DMS53 treated with DMSO at 0.1 percent for 48 hours (cell line): Measurements from ENCODE around the gene RAB11B.
"Not testable (repeated sequence)": the region's sequence is repeated elsewhere in the genome, so short reads cannot be mapped to it uniquely, and the experiment has no call there.

Source experiments
- DNase-seq: peaks from one replicate; lab custom pipeline; 2025; ENCODE audit not compliant: unreplicated experiment; lab: John Stamatoyannopoulos, UW

The RAB11B gene

DNA sequence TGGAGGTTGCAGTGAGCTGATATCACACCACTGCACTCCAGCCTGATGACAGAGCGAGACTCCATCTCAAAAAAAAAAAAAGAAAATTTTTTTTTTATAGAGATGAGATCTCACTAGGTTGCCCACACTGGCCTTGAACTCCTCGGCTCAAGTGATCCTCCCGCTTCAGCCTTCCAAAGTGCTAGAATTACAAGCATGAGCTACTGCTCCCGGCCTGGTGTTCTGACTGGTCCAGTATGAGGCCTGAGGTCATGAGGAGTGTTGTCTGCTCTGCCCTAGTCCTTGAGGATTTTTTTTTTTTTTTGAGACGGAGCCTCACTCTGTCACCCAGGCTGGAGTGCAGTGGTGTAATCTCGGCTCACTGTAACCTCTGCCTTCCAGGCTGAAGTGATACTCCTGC, 35.2 kb downstream of the RAB11B start:
- DNase-seq: not testable (repeated sequence)

DNA sequence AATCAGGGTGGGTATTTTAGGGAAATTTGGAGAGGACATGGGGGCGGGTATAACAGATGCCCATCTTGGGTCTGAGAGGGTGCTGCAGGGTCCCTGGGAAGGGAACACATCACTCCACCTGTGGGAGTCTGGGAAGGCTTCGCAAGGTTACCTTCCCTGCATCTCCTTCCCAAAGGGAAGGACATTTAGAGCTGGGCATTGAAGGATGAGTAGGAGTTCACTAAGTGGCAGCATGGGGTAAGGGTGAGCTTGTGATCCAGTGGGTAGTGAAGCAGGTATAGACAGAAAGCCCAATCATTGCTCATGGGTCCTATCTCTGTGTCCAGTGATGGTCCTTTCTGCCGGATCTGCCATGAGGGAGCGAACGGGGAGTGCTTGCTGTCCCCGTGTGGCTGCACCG, 36.1 kb downstream of the RAB11B start:
- no peak for DNase-seq

DNA sequence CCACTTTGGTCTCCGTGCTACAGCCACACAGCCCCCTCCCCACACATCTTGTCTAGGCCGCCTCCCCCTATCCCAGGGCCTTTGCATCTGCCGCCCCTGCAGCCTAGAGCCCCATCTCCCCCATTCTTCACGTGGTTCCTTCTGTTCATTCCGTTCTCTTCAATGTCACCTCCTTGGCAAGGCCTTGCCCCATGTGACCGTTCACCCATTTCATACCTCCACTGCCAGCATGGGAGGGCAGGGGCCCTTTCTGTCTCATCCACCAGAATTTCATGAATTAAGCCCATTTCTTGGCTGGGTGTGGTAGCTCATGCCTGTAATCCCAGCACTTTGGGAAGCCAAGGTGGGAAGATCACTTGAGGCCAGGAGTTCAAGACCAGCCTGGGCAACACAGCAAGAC, 38.9 kb downstream of the RAB11B start:
- no peak for DNase-seq

DNA sequence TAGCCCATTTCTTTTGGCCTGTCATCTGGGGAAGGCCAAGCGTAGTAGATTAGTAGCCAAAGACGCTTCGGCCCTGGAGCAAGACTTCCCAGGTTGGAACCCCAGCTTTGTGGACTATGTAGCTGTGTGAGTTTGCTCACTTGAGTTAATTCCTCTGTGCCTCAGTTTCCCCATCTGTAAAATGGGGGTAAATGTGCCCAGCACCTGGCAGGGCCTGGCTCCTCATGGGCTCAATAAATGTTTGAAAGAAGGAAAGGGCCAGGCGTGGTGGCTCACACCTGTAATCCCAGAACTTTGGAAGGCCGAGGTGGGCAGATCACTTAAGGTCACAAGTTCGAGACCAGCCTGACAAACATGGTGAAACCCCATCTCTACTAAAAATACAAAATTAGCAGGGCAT, 39.7 kb downstream of the RAB11B start:
- DNase-seq: no peak

DNA sequence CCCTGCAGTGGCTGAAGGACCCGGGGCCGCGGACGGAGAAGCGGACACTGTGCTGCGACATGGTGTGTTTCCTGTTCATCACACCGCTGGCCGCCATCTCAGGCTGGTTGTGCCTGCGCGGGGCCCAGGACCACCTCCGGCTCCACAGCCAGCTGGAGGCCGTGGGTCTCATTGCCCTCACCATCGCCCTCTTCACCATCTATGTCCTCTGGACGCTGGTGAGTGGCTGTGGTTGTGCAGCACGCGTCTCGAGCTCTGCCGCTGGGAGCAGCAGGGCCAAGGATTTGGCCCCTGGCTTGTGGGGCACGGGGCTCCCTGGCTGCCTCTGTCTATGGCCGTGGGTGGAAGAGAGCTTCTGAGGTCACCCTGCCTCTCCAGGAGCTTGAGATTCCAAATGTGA, 40.5 kb downstream of the RAB11B start:
- no peak for DNase-seq

DNA sequence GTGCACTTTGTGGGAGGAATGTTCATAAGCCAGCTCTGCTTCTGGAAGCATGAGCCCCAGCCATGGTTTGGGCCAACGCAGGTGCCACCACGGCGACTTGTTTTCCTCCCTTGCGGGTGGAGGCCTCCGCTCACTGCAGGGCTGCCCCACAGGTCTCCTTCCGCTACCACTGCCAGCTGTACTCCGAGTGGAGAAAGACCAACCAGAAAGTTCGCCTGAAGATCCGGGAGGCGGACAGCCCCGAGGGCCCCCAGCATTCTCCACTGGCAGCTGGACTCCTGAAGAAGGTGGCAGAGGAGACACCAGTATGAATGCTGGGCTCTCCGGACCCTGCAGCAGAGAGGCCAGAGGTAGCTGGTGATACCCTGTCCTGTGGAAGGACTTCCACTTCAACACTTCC, 48.1 kb downstream of the RAB11B start:
- DNase-seq: no peak

DNA sequence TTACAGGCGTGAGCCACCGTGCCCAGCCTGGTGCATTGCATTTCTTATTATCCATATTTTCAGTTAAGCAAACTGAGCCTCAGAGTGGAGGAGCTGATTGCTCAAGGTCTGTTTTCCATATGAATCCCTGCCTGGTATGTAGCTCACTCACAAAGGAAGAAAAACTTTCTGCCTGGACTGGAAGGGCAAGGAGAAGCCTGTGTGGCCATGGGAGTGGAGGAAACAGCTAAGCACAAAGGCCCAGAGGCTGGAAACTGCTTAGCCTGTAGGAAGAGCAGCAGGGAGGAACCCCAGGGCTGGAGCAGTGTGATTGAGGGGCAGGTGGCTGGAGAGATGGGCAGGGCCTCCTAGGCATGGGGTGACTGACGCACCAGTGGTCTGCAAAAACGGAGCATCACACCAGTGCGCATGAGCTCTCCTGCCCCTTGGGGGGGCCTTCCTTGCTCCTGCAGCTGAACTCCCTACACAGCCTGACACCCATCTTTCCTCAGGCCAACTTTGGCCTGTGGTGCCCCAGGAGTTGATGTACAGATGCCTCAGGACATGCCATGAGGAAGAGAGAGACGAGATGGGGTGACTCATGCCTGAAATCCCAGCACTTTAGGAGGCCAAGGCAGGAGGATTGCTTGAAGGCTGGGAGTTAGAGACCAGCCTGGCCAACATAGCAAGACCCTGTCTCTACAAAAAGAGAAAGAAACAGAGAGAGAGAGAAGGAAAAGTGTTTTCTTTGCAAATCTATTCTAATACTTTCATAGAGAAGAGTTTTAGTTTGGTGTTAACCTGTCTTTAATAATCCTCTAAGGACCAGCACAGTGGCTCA, 51.8 kb downstream of the RAB11B start:
- no peak for DNase-seq

DNA sequence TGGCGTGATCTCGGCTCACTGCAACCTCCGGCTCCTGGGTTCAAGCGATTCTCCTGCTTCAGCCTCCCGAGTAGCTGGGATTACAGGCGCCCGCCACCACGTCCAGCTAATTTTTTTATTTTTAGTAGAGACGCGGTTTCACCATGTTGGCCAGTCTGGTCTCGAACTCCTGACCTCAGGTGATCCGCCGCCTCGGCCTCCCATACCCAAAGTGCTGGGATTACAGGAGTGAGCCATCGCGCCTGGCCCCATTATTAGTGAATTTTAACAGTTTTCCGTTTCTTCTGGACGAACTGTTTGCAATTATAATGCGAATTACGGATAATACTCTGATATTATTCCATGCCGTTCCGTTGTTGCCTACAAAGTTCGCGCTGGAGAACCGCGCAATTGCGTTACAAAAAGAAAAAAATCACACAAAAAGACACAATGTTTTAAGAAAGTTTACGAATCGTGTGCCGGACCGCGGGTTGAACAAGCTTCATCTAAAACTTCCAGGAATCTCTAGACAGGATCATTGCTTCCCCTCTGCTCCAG, 54.0 kb downstream of the RAB11B start:
- DNase-seq: not testable (repeated sequence)

DNA sequence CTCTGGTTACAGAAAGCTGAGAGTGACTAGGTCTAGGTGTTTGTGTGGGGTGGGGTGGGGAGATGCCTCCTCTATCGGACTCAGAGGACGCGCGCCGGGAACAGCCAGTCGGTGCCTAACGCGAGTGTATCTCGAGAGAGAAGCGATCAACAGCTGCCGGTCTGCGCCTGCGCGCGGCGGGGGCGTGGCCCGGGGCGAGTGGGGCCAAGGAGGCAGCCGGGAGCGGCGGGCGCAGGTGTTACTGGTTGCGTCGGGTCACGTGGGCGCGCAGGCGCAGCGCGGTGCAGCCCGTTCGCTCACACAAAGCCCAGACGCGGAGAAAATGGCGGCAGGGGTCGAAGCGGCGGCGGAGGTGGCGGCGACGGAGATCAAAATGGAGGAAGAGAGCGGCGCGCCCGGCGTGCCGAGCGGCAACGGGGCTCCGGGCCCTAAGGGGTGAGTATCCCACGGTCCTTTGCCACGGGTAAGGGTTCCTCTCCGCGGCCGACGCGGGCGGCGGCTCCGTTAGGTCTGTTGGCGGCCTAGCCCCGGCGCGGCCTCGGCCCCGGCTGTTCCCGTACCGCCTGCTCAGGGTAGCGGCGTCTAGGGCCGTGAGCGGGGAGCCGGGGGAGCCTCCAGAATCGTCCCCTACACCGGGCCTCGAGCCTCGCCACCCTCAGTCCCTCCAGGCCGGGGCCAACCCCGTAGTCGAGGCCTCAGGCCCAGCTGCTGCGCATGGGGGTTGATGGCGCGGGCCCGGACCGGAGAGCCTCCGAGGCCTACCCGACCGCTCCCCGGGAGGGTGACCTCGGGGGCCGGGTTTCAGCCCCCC, 54.7 kb downstream of the RAB11B start, which contains the start of gene HNRNPM:
TSS of gene HNRNPM (plus strand) at position 299 of the 811 bp plus-strand sequence. CDS start at position 323, 24 bp downstream.
- peak; percentile 90 for DNase-seq

DNA sequence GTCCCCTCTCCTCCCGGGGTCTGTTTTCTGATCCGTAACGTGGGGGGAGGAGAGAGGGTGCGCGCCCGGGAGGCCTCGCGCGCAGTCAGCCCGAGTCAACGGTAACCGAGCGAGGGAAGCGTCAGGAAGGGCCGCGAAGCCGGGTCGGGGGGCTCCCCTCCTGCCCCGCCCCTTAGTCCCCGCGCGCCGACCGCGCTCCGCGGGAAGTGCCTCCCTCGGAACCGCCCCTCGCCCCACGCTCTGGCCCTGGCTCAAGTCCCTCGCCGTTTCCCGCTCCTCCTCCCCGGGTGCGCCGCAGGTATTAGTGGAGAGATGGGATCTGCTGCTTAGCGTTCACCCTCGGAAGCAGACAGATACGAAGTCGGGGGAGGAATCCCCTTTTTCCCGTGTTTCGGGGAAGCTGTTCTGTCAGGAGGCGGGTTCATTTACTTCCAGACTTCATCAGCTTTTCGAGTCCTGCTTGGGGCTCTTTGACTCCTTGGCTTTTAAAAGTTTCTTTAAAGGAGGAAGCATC, 55.4 kb downstream of the RAB11B start:
- no peak for DNase-seq

DNA sequence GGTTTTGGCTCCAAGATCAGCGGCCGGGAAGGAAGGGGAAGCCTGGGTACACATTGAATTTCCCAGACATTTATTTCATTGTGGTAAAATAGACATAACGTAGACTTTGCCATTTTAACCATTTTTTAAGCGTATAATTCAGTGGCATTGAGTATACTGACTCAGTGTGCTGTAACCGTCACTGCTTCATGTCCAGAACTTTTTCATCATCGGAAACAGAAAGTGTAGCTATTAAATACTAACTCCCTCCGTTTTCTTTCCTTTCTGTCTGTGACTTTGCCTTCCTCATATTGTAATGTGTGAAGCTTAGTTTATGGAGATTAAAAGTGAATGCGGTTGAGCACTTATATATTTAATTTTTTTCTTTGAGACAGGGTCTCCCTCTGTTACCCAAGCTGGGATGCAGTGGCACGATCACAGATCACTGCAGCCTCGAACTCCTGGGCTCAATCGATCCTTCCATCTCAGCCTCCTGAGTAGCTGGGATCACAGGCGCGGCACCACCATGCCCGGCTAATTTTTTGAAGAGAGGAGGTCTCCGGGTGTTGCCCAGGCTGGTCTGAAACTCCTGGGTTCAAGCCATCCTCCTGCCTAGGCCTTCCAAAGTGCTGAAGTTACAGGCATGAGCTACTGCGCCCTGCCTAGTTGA, 56.0 kb downstream of the RAB11B start:
- no peak for DNase-seq

DNA sequence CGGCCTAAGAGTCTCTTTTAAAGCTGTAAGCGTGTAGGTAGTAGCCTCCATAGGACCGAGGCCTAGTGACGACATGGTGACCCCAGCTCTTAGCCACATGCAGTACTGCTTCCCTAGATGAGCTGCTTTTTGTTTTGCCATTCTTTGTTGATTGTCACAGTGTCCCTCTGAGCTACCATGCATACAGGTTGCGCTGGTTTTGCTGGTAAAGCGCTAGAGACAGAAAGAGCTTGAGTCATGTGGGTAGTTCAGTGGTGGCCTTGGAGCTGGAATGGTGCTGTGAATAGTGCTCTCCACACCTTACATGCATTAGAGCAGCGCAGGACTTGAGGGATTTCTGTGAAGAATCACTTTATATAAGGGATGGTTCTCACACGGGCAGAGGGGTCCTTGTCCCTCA, 59.7 kb downstream of the RAB11B start:
- no peak for DNase-seq

DNA sequence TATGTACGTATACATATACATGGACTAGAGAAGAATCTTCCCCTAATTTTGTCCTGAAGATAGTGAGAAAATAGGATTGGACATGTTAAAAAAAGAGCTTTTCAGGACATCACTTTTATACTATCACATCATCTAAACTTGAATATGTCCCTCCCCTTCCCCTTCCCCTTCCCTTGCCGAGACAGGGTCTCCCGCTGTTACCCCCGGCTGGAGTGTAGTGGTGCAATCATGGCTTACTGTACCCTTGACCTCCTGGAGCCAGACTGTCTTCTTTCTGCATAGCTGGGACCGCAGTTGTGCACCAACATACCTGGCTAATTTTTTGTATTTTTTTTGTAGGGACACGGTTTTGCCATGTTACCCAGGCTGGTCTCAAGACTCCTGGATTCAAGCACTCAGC, 61.2 kb downstream of the RAB11B start:
- no peak for DNase-seq

DNA sequence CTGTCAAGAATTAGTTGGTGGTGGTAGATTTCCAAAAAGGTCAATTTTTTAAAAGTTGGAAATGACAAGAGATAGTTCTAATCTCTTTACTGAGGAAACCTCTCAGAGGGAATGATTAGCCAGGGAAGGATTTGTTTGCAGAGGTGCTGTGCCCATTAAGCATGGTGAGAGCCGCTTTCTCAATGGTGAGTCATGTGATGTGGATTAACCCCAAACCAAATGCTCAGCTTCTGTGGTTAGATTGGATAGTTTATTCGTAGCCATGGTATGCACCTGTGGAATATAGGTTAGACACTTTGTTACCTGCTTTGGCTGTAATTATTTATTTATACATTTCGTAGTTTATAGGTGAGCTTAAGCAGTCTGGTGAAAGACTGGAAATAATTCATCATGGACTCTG, 61.7 kb downstream of the RAB11B start:
- DNase-seq: no peak

DNA sequence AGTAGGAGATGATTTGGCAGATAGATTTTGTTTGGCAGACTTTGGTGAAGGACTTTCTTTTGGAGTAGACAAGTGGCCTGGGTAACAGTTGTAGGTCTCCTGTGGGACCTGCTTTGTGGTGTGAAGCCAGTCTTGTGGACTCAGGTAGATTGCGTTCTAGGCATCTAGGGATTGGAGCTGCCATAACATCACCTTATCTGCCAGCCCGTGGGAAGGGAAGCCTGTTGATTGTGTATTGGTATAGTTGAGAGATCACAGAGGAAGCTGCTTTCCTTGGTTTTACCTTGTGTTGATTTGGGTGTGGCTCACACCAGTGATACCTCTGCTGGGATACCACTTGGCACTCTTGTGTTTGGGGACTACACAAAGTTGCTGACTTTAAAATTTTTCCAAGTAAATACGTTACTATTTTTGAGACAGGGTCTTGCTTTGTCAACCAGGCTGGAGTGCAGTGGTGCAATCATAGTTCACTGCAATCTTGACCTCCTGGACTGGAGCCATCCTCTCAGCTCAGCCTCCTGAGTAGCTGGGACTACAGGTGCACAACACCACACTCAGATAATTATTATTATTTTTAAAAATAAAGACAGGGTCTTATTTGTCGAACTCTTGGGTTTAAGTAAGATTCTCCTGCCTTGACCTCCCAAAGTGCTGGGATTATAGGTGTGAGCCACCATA, 62.4 kb downstream of the RAB11B start:
- no peak for DNase-seq

DNA sequence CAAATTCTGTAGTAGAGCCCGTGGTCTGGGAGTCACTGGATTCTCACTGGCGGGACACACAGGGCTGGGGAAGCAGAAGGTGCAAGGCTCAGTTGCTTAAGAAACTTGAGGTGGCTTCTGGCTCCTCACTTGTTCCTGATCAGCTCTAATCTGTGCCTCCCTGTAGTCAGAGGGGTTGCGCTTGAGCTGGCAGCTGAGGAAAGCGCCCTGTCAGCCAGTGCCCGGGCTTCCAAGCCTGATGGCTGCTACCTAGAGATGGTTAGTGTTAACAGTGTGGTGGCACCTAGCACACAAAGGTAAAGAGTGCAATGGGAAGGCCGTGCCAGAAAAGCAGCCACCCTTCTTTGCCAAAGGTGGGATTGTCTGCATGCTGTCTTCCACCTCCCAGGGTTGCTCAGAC, 63.5 kb downstream of the RAB11B start:
- DNase-seq: no peak
